ENCODE measurements around the gene CALML5.

The CALML5 gene

DNA sequence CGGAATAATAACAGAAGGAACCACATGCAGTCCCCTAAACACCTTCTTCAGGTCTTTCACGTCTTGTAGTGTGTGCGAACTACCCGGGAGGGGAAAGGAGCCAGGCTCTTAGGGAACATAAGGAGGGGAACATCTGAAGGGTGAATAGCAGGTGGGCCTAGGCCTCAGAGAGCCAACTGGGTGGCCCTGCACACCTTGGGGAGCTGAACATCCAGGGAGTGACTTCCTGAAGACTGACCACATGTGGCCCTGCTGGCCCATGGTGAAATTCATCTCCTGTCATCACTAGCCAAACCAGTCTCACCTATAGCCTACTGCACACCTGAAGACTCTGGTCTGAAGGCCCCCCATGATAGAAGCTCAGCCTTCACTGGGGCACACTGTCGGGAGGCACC lies 31.0 kb upstream of the CALML5 start:
- TF ChIP-seq, protein P1, sequence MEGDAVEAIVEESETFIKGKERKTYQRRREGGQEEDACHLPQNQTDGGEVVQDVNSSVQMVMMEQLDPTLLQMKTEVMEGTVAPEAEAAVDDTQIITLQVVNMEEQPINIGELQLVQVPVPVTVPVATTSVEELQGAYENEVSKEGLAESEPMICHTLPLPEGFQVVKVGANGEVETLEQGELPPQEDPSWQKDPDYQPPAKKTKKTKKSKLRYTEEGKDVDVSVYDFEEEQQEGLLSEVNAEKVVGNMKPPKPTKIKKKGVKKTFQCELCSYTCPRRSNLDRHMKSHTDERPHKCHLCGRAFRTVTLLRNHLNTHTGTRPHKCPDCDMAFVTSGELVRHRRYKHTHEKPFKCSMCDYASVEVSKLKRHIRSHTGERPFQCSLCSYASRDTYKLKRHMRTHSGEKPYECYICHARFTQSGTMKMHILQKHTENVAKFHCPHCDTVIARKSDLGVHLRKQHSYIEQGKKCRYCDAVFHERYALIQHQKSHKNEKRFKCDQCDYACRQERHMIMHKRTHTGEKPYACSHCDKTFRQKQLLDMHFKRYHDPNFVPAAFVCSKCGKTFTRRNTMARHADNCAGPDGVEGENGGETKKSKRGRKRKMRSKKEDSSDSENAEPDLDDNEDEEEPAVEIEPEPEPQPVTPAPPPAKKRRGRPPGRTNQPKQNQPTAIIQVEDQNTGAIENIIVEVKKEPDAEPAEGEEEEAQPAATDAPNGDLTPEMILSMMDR (IDR thresholded peaks at IDR 0.05; ENCODE audit: low read depth, low read length): no peak
- in situ Hi-C loops (cut with HindIII; ENCODE audit: low sequenced_read_pairs): no loop called here
- H3K4me3 ChIP-seq (ENCODE audit: low read depth, low read length): no peak overlapping the region
- DNase-seq (ENCODE audit: low read depth, low spot score): no peak

DNA sequence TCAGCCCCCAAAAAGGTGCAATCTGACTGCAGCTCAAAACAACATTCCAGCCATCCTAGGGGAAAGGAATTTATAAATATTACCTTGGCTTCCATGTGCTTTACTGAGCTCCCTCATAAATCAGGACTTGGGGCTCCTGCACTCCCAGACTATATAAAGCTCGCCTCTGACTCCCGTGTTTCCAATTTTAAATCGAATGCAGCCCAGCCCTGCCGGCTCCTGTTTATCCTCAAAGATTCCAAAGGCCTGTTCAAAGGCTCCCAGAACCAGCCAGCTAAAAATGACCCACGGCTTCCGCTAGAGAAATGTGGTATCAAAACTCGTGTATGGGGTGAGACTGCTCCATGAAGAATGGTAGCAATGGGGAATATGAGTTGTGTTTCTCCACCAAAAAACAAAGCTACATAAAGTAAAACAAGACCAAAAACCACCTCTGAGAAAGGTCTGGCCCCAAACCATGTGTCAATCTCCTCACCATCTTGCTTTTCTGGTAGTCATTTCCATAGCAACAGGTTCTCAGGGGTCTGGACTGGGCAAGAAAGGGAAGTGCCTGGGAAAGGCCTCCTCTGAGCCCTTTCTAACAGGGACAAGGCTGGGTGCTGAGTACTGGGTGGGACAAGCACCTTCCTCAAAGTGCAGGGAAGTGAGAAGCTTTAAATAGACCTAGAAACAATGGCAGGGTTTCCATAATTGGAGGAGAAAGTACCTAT lies 30.5 kb upstream of the CALML5 start:
- in situ Hi-C loops (cut with HindIII; ENCODE audit: low sequenced_read_pairs): no loop called here
- TF ChIP-seq, protein P1 (IDR thresholded peaks at IDR 0.05; ENCODE audit: low read depth, low read length): no peak
- H3K4me3 ChIP-seq (ENCODE audit: low read depth, low read length): no peak overlapping the region
- DNase-seq (ENCODE audit: low read depth, low spot score): no peak

DNA sequence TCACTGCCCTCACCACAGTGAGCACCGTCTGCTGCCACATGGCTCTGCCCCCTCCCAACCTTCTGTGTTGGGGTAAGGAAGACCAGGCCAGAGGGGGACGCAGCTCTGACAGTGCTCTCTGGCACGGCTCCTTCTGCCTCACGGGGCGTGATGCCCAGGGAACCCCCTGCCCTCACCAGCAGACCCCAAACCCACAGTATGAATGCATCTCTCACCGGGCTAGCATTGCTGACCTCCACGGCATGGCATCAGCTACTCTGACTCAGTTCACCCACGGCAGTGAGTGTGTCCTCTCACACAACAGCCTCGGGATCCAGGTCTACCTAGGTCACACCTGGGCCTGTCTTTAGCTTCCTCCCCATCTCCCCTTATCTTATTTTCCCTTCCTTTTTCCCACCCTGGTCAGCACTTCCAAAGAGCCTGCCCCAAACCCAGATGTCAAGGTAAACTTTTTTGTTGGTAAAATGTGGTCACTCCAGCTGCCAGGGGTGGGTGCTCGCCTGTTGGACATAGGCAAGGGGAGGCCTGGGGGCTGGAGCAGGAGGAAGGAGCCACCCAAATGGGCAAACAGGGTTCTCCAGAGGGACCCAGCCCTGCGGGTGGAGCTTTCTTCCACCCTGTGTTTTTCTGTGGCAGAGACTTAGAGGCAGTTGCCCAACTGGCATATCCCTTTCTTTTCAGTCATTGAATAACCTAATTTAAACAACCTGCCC lies 29.8 kb upstream of the CALML5 start:
- DNase-seq (ENCODE audit: low read depth, low spot score): no peak
- H3K4me3 ChIP-seq (ENCODE audit: low read depth, low read length): no peak overlapping the region
- in situ Hi-C loops (cut with HindIII; ENCODE audit: low sequenced_read_pairs): no loop called here
- TF ChIP-seq, protein P1 (IDR thresholded peaks at IDR 0.05; ENCODE audit: low read depth, low read length): no peak

DNA sequence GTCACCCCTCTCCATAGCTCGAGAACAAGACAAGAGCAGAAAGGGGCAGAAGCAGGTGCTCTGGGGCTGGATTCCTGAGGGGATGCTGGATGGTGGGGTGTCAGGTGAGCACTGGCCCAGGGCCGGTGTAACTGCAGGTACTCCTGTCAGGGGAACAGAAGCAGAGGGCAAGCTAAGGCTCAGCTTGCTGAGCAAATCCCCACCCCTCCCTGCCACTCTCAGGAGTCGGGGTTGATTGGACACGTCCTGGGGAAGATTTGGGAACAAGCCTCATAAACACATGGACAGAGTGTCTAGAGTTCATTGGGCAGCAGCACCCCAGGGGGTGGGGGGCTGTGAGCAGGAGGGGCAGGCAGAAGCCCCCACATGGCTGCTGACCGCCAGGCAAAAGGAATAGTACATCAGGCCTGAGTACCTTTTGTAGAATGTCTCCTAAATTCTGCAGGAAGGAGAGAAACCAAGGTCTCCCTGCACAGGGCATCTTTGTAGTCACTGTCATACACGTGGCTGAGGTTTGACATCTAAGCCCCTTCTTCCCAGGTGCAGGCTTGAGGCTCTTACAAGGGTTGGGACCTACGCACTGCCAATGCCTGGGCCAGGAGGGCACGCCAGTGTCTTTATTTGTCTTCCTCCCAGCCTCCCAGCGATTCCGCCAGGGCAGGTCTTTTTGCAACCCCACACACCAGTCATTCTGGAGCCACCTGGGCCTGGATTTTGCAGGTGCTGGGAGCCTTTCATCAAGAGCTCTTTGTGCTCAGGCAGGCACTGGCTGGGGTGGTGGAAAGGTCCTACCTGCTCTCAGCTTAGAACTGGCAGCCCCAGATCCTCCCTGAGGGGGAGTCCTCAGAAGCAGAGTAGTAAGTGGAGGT lies 28.2 kb upstream of the CALML5 start:
- in situ Hi-C loops (cut with HindIII; ENCODE audit: low sequenced_read_pairs): no loop called here
- DNase-seq (ENCODE audit: low read depth, low spot score): no peak
- H3K4me3 ChIP-seq (ENCODE audit: low read depth, low read length): no peak overlapping the region
- TF ChIP-seq, protein P1 (IDR thresholded peaks at IDR 0.05; ENCODE audit: low read depth, low read length): no peak

DNA sequence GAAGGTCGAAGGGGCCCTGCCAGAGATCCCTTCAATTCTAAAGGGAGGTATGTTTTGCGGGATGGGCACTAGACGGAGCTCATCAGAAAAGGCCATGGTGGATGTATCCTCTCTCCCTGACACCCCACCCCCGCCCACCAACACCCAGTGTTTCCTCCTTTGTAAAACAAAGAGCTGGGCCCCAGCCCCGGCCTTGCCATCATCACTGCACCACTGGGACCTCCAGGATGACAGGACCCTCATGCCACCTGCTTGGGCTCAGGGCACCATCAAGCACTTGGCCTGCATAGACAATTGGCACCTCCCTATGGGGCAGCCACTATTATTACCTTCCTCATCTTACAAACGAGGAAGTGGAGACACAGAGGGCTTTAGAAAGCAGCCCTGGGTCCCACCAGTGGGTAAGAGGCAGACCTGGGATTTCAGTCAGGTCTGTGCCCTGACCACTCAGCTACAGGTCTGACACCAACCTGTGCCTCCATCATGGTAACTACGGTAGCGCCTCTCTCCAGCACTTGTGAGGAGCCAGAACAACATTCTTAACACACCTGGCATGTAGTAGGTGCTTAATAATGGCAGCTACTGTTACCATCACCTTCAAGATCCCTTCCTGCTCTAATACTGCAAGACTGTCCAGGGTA lies 27.4 kb upstream of the CALML5 start:
- no peak overlapping the region for H3K4me3 ChIP-seq (ENCODE audit: low read depth, low read length)
- no peak for DNase-seq (ENCODE audit: low read depth, low spot score)
- TF ChIP-seq, protein P1 (IDR thresholded peaks at IDR 0.05; ENCODE audit: low read depth, low read length): no peak
- in situ Hi-C loops (cut with HindIII; ENCODE audit: low sequenced_read_pairs): no loop called here
